GM20431 (cell line): ENCODE measurements around the gene PPID.

Source experiments
- in situ Hi-C: fragments of 300-500 bp; cut with MseI, MboI; formaldehyde crosslinking; loops from one replicate; pipeline ENCODE4 v1.15.0; 2020; ENCODE audit warnings: low sequenced_read_pairs; ENCODE audit not compliant: unreplicated experiment

The PPID gene

GRCh38 chr4:158739600-158739999, 16.4 kb upstream of the PPID start:
- in situ Hi-C loops: loop anchor here (25.0 kb wide), 1 partner anchor 98 kb away; no protein-coding TSS in a partner anchor

DNA sequence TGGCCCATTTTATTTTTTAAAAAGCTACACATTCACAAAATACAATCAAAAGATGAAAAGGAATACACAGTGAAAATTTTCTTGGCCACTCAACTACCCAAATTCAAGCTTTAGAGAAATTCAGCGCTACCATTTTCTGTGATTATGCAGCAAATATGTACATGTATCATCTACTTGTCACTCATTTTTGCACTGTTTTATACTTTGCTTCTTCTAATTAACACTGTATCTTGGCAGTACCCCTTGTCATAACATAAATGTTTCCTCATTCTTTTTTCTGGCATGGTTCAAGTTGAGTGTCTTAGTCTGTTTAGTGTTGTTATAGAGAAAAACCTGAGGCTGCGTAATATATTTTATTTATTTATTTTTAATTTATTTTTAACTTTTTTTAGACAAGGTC, 15.7 kb upstream of the PPID start:
- in situ Hi-C loops: loop anchor here (25.0 kb wide), 1 partner anchor 98 kb away; no protein-coding TSS in a partner anchor

DNA sequence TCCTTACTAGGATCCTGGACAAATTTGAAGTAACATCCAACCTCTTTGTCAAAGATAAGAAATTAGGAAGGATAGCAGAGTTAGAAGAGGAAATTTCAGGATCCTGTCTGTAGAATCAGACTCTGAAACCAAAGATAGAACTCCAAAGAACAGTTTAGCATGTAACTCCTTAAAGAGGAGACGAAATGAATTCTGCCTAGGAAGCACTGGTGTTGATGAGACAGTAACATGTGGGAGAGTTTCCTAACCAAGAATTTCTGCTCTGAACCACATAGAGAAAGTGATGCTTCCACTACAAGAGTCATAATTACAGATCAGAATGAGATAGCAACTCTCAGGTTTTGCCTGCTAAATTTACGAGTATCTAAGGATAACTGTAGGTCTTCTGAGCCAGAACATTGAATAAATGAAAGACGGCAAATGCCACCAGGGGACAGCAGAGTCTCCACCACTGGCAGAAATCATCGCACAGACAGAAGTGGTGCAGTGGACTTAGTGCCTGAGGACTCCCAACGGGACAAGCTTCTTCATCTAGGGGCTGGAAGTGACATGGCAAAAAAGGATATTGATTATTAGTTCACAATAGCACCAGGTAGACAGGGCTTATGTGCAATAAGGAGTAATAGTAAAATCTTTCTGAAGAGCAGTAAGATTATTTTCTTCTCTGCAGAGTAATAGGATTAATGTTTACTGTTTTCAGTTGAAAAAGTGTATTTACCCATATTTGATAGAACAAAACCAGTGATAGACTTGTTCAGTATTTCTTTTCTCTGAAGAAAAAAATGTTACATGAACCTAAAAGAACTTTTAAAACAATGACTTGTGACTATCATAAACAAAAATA, 6.7 kb upstream of the PPID start:
- in situ Hi-C loops: loop anchor here (25.0 kb wide), 1 partner anchor 107 kb away; no protein-coding TSS in a partner anchor

GRCh38 chr4:158728236-158728635, 5.0 kb upstream of the PPID start:
- in situ Hi-C loops: loop anchor here (25.0 kb wide), 1 partner anchor 109 kb away; no protein-coding TSS in a partner anchor

- in situ Hi-C loops: loop anchor here (25.0 kb wide), 1 partner anchor 111 kb away; no protein-coding TSS in a partner anchor
Observed at GRCh38 chr4:158726633-158727032, 3.4 kb upstream of the PPID start.

DNA sequence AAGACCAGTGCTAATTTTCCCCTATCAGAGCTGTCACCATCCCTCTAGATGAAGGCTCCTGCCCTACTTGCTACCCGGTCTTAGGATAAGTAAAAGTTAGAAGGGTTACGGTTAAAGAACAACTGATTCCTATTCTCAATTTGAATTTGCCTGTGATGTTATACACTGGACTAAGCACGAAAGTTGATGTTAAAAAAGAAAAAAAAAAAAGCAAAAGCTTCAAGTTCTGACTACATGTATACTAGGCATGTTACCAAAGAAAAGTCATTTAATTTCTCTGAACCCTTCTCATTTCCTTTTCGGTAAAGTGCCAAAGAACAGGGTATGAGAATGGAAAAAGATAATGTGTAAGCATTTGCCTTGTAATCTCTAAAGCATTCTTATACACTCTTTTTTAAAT, 1.4 kb upstream of the PPID start:
- in situ Hi-C loops: loop anchor here (25.0 kb wide), 2 partner anchors 113 to 713 kb away; no protein-coding TSS in a partner anchor

DNA sequence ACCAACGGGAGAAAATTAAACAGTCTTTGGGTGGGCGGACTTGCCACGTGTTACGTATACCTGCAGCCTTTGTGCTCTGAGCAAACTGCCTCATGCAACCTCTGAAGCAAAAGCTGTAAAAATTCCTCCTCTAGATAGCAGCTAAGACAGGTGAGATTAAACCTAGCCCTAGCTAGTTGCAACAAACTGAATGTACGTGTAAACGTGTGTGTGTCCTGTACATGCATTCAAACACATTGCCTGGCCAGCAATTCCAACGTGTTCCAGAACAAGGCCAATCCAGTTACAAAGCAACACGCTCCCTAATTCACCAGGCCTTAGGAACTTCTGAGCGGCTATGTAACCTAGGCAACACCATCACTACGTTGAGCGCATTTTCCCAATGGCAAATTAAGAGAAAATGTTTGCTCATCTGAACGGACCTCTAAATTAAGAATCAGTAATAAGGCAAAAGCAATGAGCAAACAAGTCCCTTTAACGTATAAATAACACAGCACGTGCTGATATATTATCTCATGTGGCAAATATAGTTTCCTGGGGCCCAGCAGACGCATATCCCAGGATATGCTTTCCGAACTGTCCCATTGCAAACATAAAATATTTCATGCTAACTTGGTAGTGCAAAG, 792 bp downstream of the PPID start:
- in situ Hi-C loops: loop anchor here (25.0 kb wide), 1 partner anchor 715 kb away; no protein-coding TSS in a partner anchor

DNA sequence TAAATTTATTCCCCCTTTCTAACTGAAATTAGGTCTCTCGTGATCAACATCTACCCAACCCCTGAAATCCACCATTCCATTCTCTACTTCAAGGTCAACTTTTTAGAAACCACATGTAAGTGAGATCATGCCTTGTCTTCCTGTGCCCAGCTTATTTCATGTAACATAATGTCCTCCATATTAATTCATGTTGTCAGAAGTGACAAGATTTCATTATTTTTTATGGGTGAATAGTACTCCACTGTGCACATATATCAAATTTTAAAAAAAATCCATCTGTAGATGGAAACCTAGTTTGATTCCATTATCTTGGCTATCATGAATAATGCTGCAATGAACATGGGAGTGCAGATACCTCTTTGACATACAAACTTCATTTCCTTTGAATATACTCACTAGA, 1.5 kb downstream of the PPID start:
- in situ Hi-C loops: loop anchor here (25.0 kb wide), 1 partner anchor 716 kb away; no protein-coding TSS in a partner anchor

GRCh38 chr4:158715802-158716201, 7.4 kb downstream of the PPID start:
- in situ Hi-C loops: loop anchor here (25.0 kb wide), 1 partner anchor 721 kb away; no protein-coding TSS in a partner anchor

GRCh38 chr4:158714937-158715336, 8.3 kb downstream of the PPID start:
- in situ Hi-C loops: loop anchor here (25.0 kb wide), 1 partner anchor 722 kb away; no protein-coding TSS in a partner anchor

DNA sequence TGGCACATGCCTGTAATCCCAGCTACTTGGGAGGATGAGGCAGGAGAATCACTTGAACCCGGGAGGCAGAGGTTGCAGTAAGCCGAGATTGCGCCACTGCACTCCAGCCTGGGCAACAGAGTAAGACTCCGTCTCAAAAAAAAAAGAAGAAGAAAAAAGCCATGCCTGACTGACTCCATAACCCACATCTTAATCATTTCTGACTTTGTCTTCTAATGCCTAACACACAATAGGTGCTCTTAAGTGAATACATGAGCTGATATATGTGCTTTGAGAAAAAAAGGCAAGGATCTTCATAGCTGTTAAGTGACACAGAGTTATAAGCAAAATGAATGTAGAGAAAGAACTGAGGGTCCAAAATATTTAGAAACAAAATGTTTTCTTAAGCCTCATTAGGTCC, 10.6 kb downstream of the PPID start:
- in situ Hi-C loops: loop anchor here (25.0 kb wide), 1 partner anchor 725 kb away; no protein-coding TSS in a partner anchor

- in situ Hi-C loops: loop anchor here (25.0 kb wide), 1 partner anchor 726 kb away; no protein-coding TSS in a partner anchor
Observed at GRCh38 chr4:158710814-158711213, 12.4 kb downstream of the PPID start.

DNA sequence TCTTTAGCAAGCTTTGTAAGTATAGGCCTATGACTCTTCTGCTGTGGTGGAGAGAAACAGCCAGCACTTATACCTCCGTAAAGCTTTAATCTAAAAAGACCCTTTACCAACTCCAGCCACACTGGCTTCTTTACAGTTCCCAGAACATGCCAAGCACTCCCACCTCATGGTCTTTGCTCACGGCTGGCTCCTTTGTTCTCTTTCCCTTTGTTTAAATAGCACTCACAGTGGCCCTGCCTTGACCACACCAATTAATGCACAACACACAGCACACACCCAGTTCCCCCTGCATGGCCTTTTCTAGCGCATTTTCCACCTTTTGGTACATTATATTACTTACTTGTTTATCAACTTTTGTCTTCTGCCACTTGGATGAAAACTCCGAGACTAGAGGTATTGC, 18.9 kb downstream of the PPID start:
- in situ Hi-C loops: loop anchor here (25.0 kb wide), 1 partner anchor 733 kb away; no protein-coding TSS in a partner anchor

- in situ Hi-C loops: no loop called here
Observed at GRCh38 chr4:158688813-158689212, 34.4 kb downstream of the PPID start.

DNA sequence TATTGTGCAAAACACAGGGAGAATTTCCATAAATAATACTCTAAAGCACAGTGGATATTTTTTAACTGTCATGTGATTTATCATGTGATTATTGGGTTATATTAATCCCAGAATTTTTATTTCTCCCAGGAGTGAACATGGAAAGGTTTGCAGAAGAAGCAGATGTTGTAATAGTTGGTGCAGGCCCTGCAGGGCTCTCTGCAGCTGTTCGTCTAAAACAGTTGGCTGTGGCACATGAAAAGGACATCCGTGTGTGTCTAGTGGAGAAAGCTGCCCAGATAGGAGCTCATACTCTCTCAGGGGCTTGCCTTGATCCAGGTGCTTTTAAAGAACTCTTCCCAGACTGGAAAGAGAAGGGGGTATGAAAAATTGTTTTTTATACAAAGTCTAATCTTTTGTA, 41.1 kb downstream of the PPID start:
- in situ Hi-C loops: no loop called here

GRCh38 chr4:158681629-158682028, 41.6 kb downstream of the PPID start:
- in situ Hi-C loops: no loop called here

DNA sequence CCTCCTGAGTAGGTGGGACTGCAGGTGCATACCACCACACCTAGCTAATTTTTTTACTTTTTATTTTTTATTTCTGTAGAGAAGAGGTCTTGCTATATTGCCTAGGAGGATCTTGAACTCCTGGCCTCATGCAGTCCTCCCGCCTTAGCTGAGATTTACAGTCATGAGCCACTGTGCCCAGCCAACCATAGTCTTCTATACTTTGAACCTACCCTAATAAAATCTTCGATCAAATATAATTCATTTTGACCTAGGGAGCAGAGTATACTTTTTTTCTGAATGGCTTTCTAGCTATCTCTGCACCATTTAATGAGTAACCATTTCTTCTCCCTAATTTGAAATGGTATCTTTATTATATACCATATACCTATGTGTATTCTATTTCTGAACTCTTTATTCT, 44.4 kb downstream of the PPID start:
- in situ Hi-C loops: no loop called here

GRCh38 chr4:158676076-158676475, 47.1 kb downstream of the PPID start:
- in situ Hi-C loops: no loop called here

- in situ Hi-C loops: no loop called here
Observed at GRCh38 chr4:158673633-158674032, 49.6 kb downstream of the PPID start.

GRCh38 chr4:158671915-158672806, 51.0 kb downstream of the PPID start, which contains the start of gene ETFDH:
Gene ETFDH (plus strand): TSS chr4:158672296. CDS start chr4:158672457, 161 bp downstream.
- in situ Hi-C loops: no loop called here
